Natural killer cell (primary cell): ENCODE results near the gene MAP2K5. TPM values are rescaled to one million over a fixed set of nuclear protein-coding genes. Genes with fewer than 3 reads are reported as not detected.

ENCODE experiments used
- ATAC-seq, 3 donors: fragments of 150-1000 bp in 2 of 3; fragments of 200-7000 bp in 1 of 3; cut with Tn5 transposase; 1 replicate in 1 of 3; 2 replicates in 2 of 3; pipeline ENCODE4 v1.10.0; 2021; ENCODE audit warnings: mild to moderate bottlenecking in 2 of 3, moderate library complexity in 2 of 3
- DNase-seq, 2 donors: peaks; one replicate each; pipeline versions ENCODE4 v3.0.0 to v3.0.0-alpha.2; 2013 to 2021; ENCODE audit warnings: mixed read lengths in 1 of 2
- H3K27ac ChIP-seq: one replicate; pipeline ENCODE4 v1.5.1; 2013; ENCODE audit warnings: mild to moderate bottlenecking, low read length
- H3K27me3 ChIP-seq: one replicate; pipeline ENCODE4 v1.6.1; 2013; ENCODE audit warnings: low read length; ENCODE audit not compliant: control insufficient read depth, insufficient read depth
- H3K36me3 ChIP-seq: one replicate; pipeline ENCODE4 v1.6.1; 2013; ENCODE audit warnings: low read length; ENCODE audit not compliant: control insufficient read depth, insufficient read depth
- H3K4me1 ChIP-seq: one replicate; pipeline ENCODE4 v1.6.1; 2013; ENCODE audit warnings: low read length; ENCODE audit not compliant: control insufficient read depth, insufficient read depth
- H3K4me3 ChIP-seq: one replicate; pipeline ENCODE4 v1.5.1; 2013; ENCODE audit warnings: low read length
- H3K9me3 ChIP-seq: one replicate; pipeline ENCODE4 v1.6.1; 2013; ENCODE audit warnings: low read length; ENCODE audit not compliant: control insufficient read depth, insufficient read depth
- H3K27ac Mint-ChIP-seq, 2 donors: one replicate each; pipeline ENCODE4 v1.8.0; 2022; ENCODE audit warnings: mild to moderate bottlenecking in 2 of 2, mixed read lengths in 2 of 2, moderate library complexity in 1 of 2
- H3K27me3 Mint-ChIP-seq, 2 donors: one replicate each; pipeline ENCODE4 v1.8.0; 2022; ENCODE audit warnings: low read depth in 2 of 2, mixed read lengths in 2 of 2
- H3K36me3 Mint-ChIP-seq: one replicate; pipeline ENCODE4 v1.8.0; 2022; ENCODE audit warnings: mixed read lengths
- H3K4me1 Mint-ChIP-seq, 2 donors: one replicate each; pipeline ENCODE4 v1.8.0; 2022; ENCODE audit warnings: mixed read lengths in 2 of 2
- H3K4me3 Mint-ChIP-seq: one replicate; pipeline ENCODE4 v1.8.0; 2022; ENCODE audit warnings: mild to moderate bottlenecking, moderate library complexity, mixed read lengths
- H3K9me3 Mint-ChIP-seq, 2 donors: one replicate each; pipeline ENCODE4 v1.8.0; 2022; ENCODE audit warnings: mixed read lengths in 2 of 2
- CTCF ChIP-seq: fragments of 200-600 bp; IDR thresholded peaks from one replicate; pipeline ENCODE4 v1.8.0; 2022; ENCODE audit warnings: antibody characterized with exemption
- WGBS: methylation state at CpG from one replicate; pipeline ENCODE4 v1.1.7; 2013; ENCODE audit warnings: missing lambda C conversion rate; ENCODE audit not compliant: insufficient coverage; 5-methylcytosine and 5-hydroxymethylcytosine counted together
- intact Hi-C: fragments of 100-400 bp; cut with micrococcal nuclease; formaldehyde crosslinking; loops from one replicate; pipeline ENCODE4 v1.14.2; 2022
- total RNA-seq, 4 donors: library from RNA; stranded (reverse); fragments of 120-200 nt in 1 of 4; gene quantifications; one replicate each; pipeline versions ENCODE4 v1.2.3 to v1.2.4, GENCODE V29; 2013 to 2022

The MAP2K5 gene
- total RNA-seq, 3 donors from 2014 or later (not counting 1 experiment from before 2014, with no cell fraction given): 25.6 to 32.6 (median 29.2) TPM

GRCh38 chr15:67792250-67792942 is 249.9 kb downstream of the MAP2K5 start:
- no peak for TF ChIP-seq CTCF
- intact Hi-C loops: no loop called here
- Mint-ChIP-seq H3K27ac (no peak overlapping the region), H3K4me3 (no peak overlapping the region), H3K9me3 (peaks cover 4 to 5% of the 10 kb centered on the region in 2 donors), H3K4me1 (peaks cover 0 to 10% of the 10 kb centered on the region in 2 donors), H3K36me3 (peaks cover 14% of the 10 kb centered on the region), H3K27me3 (no peaks in the 10 kb centered on the region)
- no peaks in the 10 kb centered on the region for H3K36me3 ChIP-seq
- DNase-seq (no peak), ATAC-seq (no peak)
- 96% methylated on average over 7 of the region's 8 CpGs for WGBS
- H3K4me3 ChIP-seq: no peak overlapping the region
- H3K9me3 ChIP-seq: peaks cover 2% of the 10 kb centered on the region
- H3K4me1 ChIP-seq: no peaks in the 10 kb centered on the region
- H3K27me3 ChIP-seq: no peaks in the 10 kb centered on the region
- no peak overlapping the region for H3K27ac ChIP-seq

DNA sequence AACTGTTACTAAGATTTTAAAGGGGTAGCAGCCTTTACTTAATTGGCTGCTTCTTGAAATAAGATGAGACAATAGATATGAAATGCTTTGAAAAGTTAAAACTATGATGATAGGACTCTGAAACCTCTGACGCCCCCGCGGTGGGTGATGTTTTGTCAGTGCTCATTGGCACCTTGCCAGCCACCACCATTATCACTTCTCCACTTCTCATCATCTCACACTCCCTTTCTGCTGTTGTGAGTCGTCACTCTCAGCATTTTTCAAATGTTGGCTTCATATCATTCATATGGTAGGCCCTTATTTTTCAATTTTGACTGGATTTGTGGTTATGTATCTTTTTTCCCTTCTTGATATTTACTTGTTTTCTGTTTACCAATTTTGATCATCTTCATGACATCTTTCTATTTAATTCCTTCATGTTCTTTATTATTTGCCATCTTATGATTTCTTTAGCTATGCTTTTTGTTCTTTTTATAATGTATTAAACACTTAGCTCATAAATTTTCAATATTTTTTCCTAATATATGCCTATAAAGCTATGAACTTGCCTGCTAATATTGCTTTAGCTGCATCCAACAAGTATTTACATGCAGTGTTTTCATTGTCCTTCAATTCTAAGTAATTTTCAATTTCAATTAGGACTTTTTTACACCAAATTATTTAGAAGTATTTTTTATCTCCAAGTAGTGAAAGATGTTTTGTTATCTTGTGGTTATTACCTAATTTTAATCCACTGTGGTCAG is 252.5 kb downstream of the MAP2K5 start:
- Mint-ChIP-seq H3K27ac (no peak overlapping the region), H3K9me3 (peaks cover 4 to 5% of the 10 kb centered on the region in 2 donors), H3K4me3 (no peak overlapping the region), H3K36me3 (peaks cover 14% of the 10 kb centered on the region), H3K27me3 (no peaks in the 10 kb centered on the region), H3K4me1 (peaks cover 0 to 10% of the 10 kb centered on the region in 2 donors)
- ATAC-seq (no peak), DNase-seq (no peak)
- no peaks in the 10 kb centered on the region for H3K4me1 ChIP-seq
- H3K4me3 ChIP-seq: no peak overlapping the region
- no peaks in the 10 kb centered on the region for H3K27me3 ChIP-seq
- WGBS: 82% methylated on average over 4 of the region's 4 CpGs
- TF ChIP-seq CTCF: no peak
- intact Hi-C loops: no loop called here
- no peak overlapping the region for H3K27ac ChIP-seq
- no peaks in the 10 kb centered on the region for H3K36me3 ChIP-seq
- H3K9me3 ChIP-seq: peaks cover 2% of the 10 kb centered on the region

GRCh38 chr15:67796196-67797127 is 254.0 kb downstream of the MAP2K5 start:
- WGBS: 95% methylated on average over 2 of the region's 4 CpGs
- no peak for ATAC-seq
- H3K36me3 ChIP-seq: no peaks in the 10 kb centered on the region

More at GRCh38 chr15:67796196-67797127, 254.0 kb downstream of the MAP2K5 start:
- Histone ChIP-seq H3K27me3 (no peaks in the 10 kb centered on the region), H3K27ac (no peak overlapping the region), H3K4me1 (no peaks in the 10 kb centered on the region), H3K4me3 (no peak overlapping the region), H3K9me3 (peaks cover 2% of the 10 kb centered on the region)
- no peak for TF ChIP-seq CTCF
- Mint-ChIP-seq H3K9me3 (peaks cover 4 to 5% of the 10 kb centered on the region in 2 donors), H3K4me3 (no peak overlapping the region), H3K27ac (no peak overlapping the region), H3K4me1 (peaks cover 0 to 6% of the 10 kb centered on the region in 2 donors), H3K36me3 (peaks cover 14% of the 10 kb centered on the region), H3K27me3 (no peaks in the 10 kb centered on the region)
- no peak for DNase-seq
- intact Hi-C loops: no loop called here
